EH (cell line): ENCODE results near the gene MAN2A1.
A peak's percentile ranks its signal among the peaks of the same experiment; 100 is the strongest.

Source experiments
- DNase-seq: peaks from one replicate; pipeline ENCODE4 v3.0.0-alpha.2; 2015; ENCODE audit warnings: low read depth

The MAN2A1 gene

DNA sequence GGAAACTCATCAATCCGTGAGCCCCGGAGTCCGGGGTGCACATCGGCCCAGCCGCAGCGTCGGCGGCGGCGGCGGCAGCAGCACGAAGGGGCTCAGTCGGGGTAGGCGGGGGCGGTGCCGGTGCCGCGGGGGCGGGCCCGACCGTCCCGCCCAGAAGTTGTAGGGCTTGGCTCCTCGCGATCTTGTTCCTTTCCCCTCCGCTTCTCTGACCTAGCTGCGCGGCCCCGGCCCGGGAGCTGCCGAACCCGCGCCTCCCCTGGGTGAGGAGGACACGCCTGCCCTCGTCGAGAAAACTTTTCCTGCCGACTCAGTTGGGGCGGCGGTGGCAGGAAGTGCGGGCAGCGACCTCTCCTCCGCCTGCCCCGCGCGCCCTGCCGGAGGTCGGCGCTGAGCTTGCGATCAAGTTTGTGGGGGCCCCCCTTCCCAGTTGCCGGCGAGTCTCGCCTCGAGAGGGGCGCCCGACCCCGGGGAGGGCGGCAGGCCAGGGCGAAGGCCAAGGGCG is at the start of gene MAN2A1:
Gene MAN2A1 (plus strand): TSS at position 188 of the 502 bp plus-strand sequence. CDS start 491 bp downstream, outside the sequence.
- peak; percentile 79 for DNase-seq

DNA sequence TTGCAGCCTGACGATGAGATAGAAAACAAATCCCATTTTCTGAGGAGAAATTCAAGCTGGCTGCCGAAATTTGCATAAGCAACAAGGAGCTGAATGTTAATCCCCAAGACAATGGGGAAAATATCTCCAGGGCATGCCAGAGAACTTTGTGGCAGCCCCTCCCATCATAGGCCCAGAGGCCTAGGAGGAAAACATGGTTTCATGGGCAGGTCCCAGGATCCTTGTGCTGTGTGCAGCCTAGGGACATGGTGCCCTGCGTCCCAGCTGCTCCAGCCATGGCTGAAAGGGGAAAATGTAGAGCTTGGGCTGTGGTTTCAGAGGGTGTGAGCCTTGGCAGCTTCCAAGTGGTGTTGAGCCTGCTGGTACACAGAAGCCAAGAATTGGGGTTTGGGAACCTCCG is 48.8 kb upstream of the MAN2A1 start:
- DNase-seq, result no peak

DNA sequence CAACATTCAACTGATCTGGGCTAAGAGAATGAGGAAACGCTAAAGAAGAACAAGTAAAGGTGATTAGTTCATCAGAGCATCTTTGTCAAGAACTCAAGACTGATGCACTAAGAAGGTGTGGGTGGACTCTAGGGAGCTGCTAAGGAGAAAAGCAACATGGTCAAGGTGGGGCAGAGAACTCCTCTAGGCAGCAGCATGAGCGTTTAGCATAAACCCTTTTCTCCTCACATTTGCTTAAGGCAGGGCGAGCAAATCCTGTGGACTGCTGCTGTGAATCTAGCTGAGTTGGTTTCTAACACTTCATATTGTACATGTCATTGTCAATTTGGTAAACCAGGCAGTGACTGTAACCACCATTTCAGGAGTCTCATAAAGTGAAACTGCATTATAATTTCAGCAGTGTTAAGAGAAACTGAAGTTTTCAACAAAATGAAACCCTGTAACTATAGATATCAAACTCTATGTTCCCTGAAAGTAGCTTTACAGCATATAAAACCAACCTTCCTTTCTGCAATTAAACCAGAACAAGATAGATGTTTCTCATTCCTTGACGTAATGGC is 45.9 kb upstream of the MAN2A1 start:
- DNase-seq, result no peak

DNA sequence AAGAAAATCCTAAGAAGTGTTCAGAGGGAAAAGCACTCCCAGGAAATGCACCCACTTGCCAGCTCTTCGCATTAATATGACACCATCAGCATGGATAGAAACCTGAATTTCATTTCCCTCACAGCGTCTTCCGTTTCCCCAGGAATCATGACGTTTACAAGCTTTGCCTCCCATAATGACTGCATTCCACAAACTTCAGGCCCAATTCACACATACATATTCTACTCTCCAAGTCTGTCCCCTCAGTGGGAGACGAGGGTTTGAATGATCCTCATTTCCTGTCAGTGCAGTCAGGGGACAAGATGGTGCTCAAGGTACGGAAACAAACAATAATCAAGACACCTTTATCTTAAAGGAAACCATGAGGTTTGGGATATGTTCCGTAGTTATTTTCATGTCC is 44.9 kb upstream of the MAN2A1 start:
- no peak for DNase-seq

DNA sequence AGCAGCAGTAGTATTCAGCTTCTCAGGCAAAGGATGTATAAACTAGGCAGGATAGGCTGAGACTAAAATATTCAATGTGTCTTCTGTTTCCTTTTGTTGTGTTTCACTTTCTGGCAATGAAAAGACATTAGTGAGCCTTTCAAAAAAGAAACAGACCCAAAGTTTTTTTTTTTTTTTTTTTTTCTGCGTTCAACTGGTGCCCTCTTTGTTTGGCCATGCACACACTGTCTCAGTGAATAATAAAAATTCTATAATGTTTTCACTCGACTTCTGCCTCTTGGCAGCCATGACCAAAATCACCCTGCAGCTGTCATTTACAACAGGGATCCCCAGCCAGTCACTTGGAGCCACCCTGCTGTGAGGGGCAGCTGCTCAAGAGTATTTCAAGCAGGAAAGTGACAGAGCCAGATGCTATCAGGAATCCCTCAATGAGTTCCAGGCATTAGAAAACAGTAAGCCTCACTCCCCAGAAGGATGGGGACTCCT is 44.0 kb upstream of the MAN2A1 start:
- no peak for DNase-seq

DNA sequence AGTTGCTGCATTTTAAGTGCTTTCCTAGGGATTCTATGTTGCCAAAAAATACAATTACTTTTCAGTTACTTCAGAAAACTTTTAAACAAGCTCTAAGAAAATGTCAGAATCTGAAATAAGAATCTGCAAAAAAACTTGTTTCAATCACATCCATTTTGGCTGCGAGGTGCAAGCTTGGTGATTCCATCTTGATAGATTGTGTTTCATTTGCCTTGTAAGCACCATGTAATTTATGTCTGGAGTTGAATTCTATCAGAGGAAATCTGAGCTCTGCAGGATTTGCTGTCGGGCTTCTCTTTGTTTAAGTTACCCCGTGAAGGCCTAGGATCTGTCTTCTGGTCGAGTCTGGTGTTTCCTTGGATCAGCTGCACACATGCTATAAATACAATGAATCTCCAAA is 40.4 kb upstream of the MAN2A1 start:
- no peak for DNase-seq

DNA sequence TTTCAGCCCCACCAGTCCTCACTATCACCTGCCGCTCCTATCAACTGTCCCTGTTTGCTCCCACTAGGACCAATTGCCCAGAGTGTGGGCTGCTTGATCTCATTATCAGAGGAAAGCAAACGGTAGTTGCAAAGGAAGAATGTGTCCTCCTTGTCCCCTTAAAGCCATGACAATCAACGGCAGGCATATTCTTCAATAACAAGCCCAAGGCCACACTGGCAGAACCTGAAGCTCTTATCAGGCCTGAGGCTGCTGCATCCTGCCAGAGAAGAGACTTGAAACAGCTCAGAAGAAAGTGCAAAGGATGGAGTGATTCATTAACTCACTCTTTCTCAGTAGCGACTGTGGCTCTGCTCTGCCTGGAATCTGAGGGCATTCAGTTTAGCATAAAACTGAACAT is 39.2 kb upstream of the MAN2A1 start:
- no peak for DNase-seq

DNA sequence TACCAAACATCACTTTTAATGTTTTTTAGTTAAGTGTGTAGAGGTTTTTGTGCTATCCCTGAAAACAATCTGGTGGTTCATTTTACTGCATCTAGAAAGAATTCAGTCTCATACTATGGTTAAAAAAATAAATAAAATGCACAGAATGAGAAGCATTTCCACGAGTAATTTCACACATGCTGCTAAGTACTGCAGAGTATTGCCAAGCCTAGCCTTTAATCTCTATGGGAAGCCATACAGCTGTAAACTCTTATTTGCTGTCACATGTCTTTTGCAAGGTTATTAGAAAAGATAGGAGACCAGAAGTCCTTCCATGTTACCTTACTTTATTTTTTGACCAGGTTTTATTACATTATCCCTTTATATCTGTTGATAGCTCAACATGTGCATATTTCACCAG is 37.6 kb upstream of the MAN2A1 start:
- peak; percentile 16 for DNase-seq

DNA sequence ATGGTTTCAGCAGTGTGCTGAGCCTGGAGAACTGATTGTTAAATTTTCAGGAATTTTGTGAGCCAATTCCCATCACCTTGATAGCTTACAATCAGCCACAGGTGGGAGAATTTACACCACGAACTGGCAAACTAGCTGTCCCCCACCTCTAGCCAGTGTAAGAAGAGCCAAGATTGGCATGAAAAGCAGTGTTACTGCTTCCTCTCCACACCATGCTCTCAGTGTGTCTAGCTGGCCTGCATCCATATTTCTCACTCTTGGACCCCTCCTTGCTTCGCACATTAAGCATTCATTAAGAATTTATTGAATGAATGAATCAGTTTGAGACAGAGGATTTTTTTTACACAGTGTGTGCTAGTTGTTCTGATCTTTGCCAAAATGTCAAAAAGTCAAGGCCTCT is 36.7 kb upstream of the MAN2A1 start:
- DNase-seq, result no peak

DNA sequence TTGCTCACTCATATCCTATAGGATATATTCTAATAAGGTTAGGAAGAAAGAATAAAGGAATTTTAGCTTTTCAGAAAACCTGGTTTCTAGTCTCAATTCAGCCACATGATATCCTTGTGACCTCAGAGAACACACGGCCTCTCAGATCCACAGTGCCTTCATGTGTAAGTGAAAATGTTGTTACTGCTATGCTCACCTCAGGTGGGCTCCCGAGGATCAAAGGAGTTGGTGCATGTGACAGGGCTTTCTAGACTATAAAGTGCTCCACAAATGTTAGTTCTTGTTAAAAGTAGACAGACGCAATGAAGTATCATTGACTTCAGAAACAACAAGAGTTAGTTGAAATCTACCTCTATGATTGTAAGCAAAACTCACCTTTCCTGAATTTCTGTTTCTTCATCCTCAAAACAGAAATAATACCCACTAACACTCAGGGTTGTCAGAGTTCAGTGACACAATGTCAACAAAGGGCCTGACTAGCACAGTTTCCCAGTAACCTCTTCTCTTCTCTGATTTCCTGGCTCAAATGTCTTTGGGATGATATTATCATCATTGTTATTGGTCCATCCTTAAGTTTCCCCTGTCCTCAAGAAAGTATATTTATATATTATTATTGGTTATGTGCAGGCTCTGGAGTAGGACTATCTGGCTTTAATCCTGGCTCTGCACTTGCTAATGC is 36.0 kb upstream of the MAN2A1 start:
- DNase-seq, result no peak

DNA sequence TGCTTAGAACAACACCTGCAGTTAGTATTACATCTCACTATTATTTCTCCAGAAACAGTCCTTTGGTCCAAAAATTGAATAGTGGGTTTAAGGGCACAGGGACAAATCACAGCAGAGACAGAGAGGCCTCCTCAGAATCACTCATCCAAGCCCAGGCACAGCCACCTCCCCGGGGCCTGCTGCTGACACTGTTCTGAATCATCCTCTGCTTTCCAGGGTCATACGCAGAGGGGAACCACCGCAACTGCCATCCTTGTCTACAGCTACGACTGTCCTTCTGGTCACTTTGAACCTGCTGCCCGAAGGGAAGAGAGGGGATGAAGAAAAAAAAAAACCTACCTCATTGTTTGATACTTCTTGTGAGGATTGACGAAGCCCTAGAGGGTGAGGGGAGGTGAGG is 35.3 kb upstream of the MAN2A1 start:
- no peak for DNase-seq

DNA sequence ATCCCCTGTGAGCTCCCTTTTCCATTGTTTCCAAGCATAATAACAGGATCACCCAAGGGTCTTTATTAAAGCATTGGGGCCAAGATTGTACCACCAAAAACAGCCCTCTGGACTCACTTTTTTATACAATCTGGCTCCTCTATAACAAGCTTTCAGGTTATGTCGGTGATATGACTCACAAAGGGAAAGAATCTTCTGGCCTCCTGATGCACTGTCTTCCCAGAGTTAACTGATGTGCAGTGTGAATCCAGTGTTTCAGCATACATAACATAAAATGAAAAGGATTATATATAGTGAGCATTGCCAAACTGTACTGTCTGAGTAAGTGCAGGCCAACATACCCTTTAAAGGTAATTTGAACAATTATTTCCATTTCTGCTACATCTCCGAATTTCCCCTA is 33.9 kb upstream of the MAN2A1 start:
- DNase-seq, result no peak

DNA sequence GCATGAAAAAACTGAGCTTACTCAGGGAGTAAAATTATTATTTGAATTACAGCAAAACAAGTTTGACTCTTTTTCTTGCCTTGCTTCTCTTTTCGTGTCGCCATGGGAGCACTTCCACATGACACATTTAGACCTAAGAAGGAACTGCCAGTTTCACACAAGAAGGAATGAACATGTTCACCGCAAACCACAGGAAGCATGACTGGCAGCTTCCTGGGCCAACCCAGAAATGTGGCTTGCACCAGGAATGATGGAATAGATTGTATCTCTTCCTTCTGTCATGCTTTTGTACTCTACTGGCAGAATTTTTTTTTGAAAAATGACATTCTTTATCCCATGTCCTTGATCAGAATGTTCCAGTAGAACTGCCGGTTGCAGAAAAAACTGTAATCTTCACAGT is 32.9 kb upstream of the MAN2A1 start:
- peak; percentile 81 for DNase-seq

DNA sequence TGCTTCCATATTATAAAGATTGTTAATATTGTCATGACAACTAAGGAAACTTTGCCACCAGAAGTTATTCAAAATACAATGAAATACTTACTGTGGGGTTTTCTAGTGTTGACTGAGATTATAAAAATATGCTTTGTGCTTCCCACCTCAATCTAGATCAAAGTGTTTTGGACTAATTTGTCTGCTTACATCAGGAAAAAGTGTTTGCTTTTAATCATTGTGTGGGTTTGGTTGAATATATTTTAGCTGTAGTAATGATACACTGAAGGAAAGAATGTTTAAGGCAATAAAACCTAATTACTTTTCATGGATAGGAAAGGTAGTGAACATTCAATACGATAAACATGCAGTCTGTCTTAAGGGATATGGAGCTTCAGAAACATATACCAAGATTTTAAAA is 29.8 kb upstream of the MAN2A1 start:
- no peak for DNase-seq

DNA sequence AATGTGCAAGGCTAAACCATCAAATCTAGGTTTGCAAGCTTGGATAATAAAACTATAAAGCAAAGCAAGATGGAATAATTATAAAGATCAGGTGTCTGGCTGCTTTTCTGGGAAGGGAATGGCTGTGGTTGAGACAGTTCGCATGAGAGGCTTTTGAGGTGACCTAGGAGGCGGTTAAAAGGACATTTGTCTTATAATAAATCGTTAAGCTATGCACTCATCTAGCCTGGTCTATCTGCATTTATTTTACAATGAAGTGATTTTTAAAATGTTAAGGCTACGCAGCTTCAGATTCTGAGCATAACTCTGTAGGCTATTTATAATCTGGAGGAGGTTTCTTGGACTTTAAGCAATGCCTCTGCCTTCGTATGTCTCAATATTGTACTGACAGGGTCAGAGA is 29.4 kb upstream of the MAN2A1 start:
- DNase-seq, result no peak

DNA sequence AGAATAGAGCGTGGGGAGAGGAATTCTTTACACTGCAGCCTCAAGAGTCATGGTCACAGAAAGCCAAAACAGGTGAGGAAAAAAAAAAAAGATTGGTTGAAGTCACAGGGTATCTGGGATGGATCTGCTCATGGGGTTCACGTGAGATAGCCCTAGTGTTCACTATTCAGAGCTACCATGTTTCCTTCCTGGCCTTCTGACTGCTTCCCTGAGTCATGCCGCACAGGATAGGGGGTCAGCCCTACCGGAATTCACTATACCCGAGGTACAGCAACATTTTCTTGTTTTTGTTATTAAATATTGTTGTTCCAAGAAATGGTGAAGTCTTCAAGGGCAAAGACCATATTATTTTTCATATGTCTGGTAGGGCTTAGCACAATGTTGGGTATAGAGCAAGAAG is 21.5 kb upstream of the MAN2A1 start:
- DNase-seq, result no peak

DNA sequence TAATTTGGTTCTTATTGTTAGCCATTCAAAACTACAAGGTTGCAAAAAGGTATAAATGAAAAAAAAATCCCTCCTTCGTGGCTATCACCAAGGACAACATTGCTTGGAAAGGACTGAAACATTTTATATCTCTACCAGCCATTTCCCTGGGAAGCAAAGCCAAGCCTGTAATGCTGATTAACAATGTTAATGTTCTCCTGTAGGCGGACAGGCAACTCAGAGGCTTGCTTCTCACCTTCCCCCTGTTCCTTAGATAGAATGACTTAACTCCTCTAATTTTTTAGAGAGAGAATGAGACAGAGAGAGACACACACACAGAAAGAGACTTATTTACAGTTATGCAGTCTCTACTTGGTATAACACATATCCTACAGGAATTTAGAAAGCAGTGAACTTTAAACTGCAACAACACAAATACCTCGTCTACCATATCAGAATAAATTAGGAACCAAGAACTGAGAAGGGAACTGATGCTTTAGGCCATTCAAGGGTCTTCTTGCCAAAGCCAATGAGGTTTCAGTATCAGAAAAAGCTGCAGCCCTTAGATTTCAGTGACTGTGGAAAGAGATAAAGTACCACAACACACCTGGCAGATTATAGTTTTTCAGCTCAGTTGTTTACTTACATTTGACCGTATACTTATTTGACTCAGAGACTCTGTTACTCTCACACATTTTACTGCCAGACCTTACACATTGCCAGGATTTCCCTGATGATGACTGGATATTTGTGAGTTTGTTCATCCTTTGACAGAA is 20.9 kb upstream of the MAN2A1 start:
- no peak for DNase-seq

DNA sequence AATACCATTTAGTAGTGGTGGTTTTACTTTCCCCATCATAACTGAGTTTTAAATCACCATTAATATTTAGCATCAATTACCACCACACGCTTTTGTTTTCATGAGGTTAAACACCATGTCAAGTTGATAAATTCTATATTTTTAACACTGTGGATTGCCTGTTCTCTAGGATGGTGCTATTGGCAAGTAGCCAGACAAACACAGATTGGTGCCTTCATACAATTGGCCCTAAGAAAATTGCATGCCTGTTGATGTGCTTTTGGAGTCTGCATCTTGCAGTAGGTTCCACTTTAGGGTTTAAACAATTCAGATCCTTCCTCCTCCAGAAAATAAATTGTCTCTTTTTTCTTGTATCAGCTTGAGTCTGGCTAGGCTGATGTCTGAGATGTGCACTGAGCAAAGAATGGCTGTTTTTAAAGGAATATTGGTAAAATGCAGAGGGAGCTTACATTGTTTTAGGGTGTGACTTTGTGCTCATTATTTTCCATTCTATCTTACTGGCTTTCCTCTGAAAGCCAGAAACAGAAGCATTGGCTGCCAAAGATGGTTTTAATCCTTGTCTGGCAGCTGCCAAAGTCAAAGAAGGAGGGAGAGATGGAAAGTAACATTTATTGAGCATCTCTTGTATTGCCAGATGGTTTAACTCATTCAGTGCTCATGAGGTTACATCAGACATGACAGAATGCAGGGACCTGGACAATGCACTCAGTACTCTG is 19.6 kb upstream of the MAN2A1 start:
- no peak for DNase-seq

DNA sequence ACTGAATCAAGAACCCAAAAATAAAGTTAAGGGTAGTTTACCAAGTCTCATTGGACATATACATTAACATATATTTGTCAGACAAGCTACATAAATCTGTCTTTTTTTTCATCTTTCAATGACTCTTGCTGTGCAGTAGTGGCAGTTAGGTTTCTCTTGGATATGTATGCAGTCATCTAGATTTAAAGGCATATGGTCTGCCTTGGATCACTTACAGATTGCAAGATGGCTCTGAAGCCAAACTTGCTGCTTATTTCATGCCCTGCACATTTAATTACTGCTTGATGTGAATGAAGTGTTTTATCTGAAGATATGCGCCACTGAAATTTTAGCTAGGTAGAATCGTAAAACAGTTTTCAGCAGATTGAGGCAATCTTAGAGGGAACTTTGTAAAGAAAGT is 18.6 kb upstream of the MAN2A1 start:
- no peak for DNase-seq

DNA sequence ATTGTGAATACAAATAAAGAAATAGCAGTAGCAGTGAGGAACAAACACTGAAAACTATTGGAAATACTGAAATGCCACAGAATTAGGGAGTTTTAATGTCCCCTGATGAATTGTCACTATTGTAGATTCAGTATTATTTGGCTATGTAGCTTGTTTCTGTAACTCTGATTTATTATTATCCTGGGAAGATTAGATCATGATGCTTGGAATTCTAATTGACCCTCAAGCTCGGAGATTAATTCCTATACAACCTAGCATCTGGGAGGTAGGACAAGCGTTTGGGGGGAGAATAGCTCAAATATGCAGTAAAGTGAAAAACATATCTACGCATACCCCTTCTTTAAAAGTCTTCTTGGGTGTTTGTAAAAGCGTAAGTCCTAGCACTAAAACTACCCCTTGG is 15.1 kb upstream of the MAN2A1 start:
- DNase-seq, result no peak

DNA sequence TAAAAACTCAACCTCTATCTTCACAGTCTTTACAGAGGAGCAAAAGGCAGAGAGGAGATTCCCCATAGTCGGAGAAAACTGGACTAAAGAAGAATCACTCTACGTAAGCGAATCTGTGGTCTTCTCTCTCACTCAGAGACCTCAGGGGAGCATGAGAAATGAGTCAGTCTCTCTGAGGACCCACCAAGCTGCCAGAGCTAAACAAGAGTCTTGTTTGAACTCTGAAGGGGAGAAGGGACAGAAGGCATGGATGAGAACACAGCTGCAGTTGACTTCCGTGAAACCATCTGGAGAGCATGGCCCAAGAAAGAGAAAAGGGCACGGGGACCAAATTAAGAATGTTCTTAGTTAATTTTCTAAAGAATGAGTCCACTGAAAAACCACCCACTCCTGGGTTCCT is 12.8 kb upstream of the MAN2A1 start:
- DNase-seq, result no peak

DNA sequence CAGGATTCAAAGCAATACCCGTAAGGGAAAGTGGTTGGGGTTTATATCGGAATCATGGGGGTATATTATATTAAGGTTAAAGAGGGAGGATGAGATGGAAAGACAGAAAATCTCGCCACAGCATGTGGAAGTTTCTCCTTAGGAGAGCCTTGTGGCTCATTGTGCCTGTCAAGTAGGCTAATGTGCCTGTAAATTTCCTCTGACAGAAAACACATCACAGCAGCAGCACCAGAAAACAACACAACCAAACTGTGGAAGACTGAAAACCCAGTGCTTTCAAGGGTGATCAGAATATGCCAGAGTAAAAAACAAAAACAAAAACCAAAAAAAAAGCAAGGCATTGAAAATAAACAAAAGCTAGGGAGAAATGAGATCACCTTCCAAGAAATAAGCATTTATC is 11.3 kb upstream of the MAN2A1 start:
- no peak for DNase-seq

DNA sequence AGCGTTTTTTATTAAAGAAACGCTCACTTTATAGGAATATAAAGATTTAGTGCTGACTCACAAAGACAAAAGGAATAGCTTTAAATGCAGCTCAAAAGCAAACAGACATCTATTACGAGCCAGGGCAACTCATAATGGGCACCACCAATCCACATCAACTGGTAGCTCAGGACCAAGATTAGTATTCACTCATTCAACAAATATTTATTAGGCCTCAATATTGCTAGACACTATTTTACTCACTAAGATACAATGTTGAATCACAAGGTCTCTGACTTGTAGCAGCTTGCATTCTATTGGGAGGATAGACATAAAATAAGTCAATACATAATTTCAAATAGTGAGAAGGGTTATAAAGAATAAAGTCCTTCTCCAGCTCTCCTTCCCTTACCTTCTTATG is 8.0 kb upstream of the MAN2A1 start:
- DNase-seq, result no peak
